Measurements from ENCODE around the gene PLGRKT.
"Not testable (repeated sequence)": the region's sequence is repeated elsewhere in the genome, so short reads cannot be mapped to it uniquely, and the experiment has no call there.

- not testable (repeated sequence) for TF ChIP-seq POLR2A, CTCF (IDR thresholded peaks at IDR 0.05)
Measured at GRCh38 chr9:5321601-5322000, 116.1 kb downstream of the PLGRKT start.

All from uterus (tissue), 2 donors.